PC-3 (cell line): ENCODE measurements around the gene COL8A1. TPM values are rescaled to one million over a fixed set of nuclear protein-coding genes. Genes with fewer than 3 reads are reported as not detected.

ENCODE experiments used
- ATAC-seq: fragments of 200-7000 bp; cut with Tn5 transposase; 2 replicates; pipeline ENCODE4 v1.9.1; 2020; ENCODE audit warnings: mild to moderate bottlenecking, moderate library complexity
- BruUV-seq: library from RNA; stranded (reverse); fragments of 400-500 nt; replicated peaks from 2 replicates; lab custom pipeline; 2021; lab: Mats Ljungman, UMichigan
- CTCF ChIA-PET: fragments of 300-600 bp; sonication (Branson Sonifier 250); formaldehyde crosslinking; loops from one replicate; lab custom pipeline; 2022; ENCODE audit warnings: antibody characterized with exemption; lab: Charles Lee
- POLR2A ChIA-PET: fragments of 300-600 bp; sonication (Branson Sonifier 250); formaldehyde crosslinking; loops from one replicate; lab custom pipeline; 2022; ENCODE audit warnings: antibody characterized with exemption; ENCODE audit not compliant: unreplicated experiment; lab: Charles Lee
- DNase-seq: peaks from one replicate; pipeline ENCODE4 v3.0.0-alpha.2; 2015
- H2AFZ ChIP-seq: fragments of 300-600 bp; sonication (generic); 2 replicates; pipeline ENCODE4 v1.6.0; 2016; ENCODE audit warnings: antibody characterized with exemption, low read length
- H3F3A ChIP-seq: fragments of 300-600 bp; sonication (generic); one replicate; pipeline ENCODE4 v1.6.0; 2017; ENCODE audit warnings: antibody characterized with exemption, low read length, control low read depth, mild to moderate bottlenecking; ENCODE audit not compliant: unreplicated experiment
- H3K27ac ChIP-seq: fragments of 300-600 bp; sonication (generic); 2 replicates; pipeline ENCODE4 v1.5.1; 2016; ENCODE audit warnings: mild to moderate bottlenecking, low read length
- H3K27me3 ChIP-seq: fragments of 300-600 bp; sonication (generic); 2 replicates; pipeline ENCODE4 v1.6.1; 2016; ENCODE audit warnings: low read length, mixed read lengths
- H3K36me3 ChIP-seq: fragments of 300-600 bp; sonication (generic); 2 replicates; pipeline ENCODE4 v1.6.1; 2016; ENCODE audit warnings: low read depth, mixed run types, low read length, mixed read lengths
- H3K4me1 ChIP-seq: fragments of 300-600 bp; sonication (generic); 2 replicates; pipeline ENCODE4 v1.5.1; 2016; ENCODE audit warnings: low read length; ENCODE audit not compliant: insufficient read depth
- H3K4me2 ChIP-seq: fragments of 300-600 bp; sonication (generic); 2 replicates; pipeline ENCODE4 v1.6.0; 2016; ENCODE audit warnings: low read length
- H3K4me3 ChIP-seq: fragments of 300-600 bp; sonication (generic); 2 replicates; pipeline ENCODE4 v1.5.1; 2016; ENCODE audit warnings: mild to moderate bottlenecking, low read length, mixed read lengths
- H3K79me2 ChIP-seq: fragments of 300-600 bp; sonication (generic); 2 replicates; pipeline ENCODE4 v1.6.1; 2017; ENCODE audit warnings: low read length, mixed read lengths
- H3K9ac ChIP-seq: fragments of 300-600 bp; sonication (generic); 2 replicates; pipeline ENCODE4 v1.6.0; 2016; ENCODE audit warnings: mild to moderate bottlenecking, low read length
- H3K9me2 ChIP-seq: fragments of 300-600 bp; sonication (generic); replicated peaks from 2 replicates; pipeline ENCODE4 v1.6.1; 2016; ENCODE audit warnings: mixed run types, low read length, mixed read lengths
- H3K9me3 ChIP-seq: fragments of 300-600 bp; sonication (generic); 2 replicates; pipeline ENCODE4 v1.6.1; 2016; ENCODE audit warnings: low read length, mixed read lengths
- H4K20me1 ChIP-seq: fragments of 300-600 bp; sonication (generic); 2 replicates; pipeline ENCODE4 v1.6.1; 2016; ENCODE audit warnings: low read length, mixed read lengths
- EZH2 ChIP-seq: fragments of 300-600 bp; sonication (generic); IDR thresholded peaks from one replicate; pipeline ENCODE4 v1.6.1; 2017; ENCODE audit warnings: antibody characterized with exemption, mild to moderate bottlenecking, low read length; ENCODE audit not compliant: unreplicated experiment
- EZH2phosphoT487 ChIP-seq: fragments of 300-600 bp; sonication (generic); IDR thresholded peaks from 2 replicates; pipeline ENCODE4 v1.6.1; 2018; ENCODE audit warnings: mild to moderate bottlenecking, antibody characterized with exemption, low read length, borderline replicate concordance
- intact Hi-C: fragments of 100-400 bp; cut with micrococcal nuclease; formaldehyde crosslinking; loops from 2 replicates; pipeline ENCODE4 v1.9.0; 2023
- total RNA-seq: library from RNA; depleted of rRNA; stranded (reverse); fragments of >200 nt; gene quantifications from 2 replicates; pipeline ENCODE4 v1.2.3, GENCODE V29; 2014
- TF ChIP-seq, protein P1 (sequence below): fragments of 300-600 bp; sonication (generic); conservative IDR thresholded peaks from 2 replicates; pipeline ENCODE4 v1.5.1; 2017; ENCODE audit warnings: antibody characterized with exemption, low read depth, mild to moderate bottlenecking, low read length

COL8A1 gene
- total RNA-seq, 1 experiment from 2014 or later: 2.4 TPM

- H3K4me1 ChIP-seq: no peaks in the 10 kb centered on the region
- H3K9ac ChIP-seq: no peak overlapping the region
- no peaks in the 10 kb centered on the region for H3K9me3 ChIP-seq
- ATAC-seq (no peak), DNase-seq (no peak)
- no peak overlapping the region for H3K27ac ChIP-seq
- no peaks in the 10 kb centered on the region for H3F3A ChIP-seq
- ChIA-PET CTCF (no interaction called here), POLR2A (no interaction called here)
- no peaks in the 10 kb centered on the region for H4K20me1 ChIP-seq
- H3K36me3 ChIP-seq: no peaks in the 10 kb centered on the region
- H3K9me2 ChIP-seq: no peaks in the 10 kb centered on the region
- no peaks in the 10 kb centered on the region for H3K27me3 ChIP-seq
- no peak overlapping the region for H3K4me2 ChIP-seq
- H3K79me2 ChIP-seq: no peaks in the 10 kb centered on the region
- no peak overlapping the region for H2AFZ ChIP-seq
- no peak overlapping the region for H3K4me3 ChIP-seq
- TF ChIP-seq EZH2phosphoT487: no peak
- TF ChIP-seq, protein P1, sequence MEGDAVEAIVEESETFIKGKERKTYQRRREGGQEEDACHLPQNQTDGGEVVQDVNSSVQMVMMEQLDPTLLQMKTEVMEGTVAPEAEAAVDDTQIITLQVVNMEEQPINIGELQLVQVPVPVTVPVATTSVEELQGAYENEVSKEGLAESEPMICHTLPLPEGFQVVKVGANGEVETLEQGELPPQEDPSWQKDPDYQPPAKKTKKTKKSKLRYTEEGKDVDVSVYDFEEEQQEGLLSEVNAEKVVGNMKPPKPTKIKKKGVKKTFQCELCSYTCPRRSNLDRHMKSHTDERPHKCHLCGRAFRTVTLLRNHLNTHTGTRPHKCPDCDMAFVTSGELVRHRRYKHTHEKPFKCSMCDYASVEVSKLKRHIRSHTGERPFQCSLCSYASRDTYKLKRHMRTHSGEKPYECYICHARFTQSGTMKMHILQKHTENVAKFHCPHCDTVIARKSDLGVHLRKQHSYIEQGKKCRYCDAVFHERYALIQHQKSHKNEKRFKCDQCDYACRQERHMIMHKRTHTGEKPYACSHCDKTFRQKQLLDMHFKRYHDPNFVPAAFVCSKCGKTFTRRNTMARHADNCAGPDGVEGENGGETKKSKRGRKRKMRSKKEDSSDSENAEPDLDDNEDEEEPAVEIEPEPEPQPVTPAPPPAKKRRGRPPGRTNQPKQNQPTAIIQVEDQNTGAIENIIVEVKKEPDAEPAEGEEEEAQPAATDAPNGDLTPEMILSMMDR: no peak
- TF ChIP-seq EZH2: no peak
- intact Hi-C loops: no loop called here
- no TSS peak for BruUV-seq
These were observed 126.9 kb downstream of the COL8A1 start for GRCh38 chr3:99765042-99765942.

GRCh38 chr3:99767291-99767690, 128.9 kb downstream of the COL8A1 start:
- TF ChIP-seq, protein P1: no peak
- TF ChIP-seq EZH2phosphoT487 (no peak), EZH2 (no peak)
- no peaks in the 10 kb centered on the region for H3K36me3 ChIP-seq
- no peaks in the 10 kb centered on the region for H3K9me2 ChIP-seq
- intact Hi-C loops: no loop called here
- no peak overlapping the region for H2AFZ ChIP-seq
- no peaks in the 10 kb centered on the region for H3K9me3 ChIP-seq
- H3K27me3 ChIP-seq: no peaks in the 10 kb centered on the region
- no peak for DNase-seq
- ATAC-seq: no peak
- no peak overlapping the region for H3K9ac ChIP-seq
- H3K4me1 ChIP-seq: no peaks in the 10 kb centered on the region
- POLR2A ChIA-PET: no interaction called here
- no peak overlapping the region for H3K27ac ChIP-seq
- no TSS peak for BruUV-seq
- H4K20me1 ChIP-seq: no peaks in the 10 kb centered on the region
- H3K4me3 ChIP-seq: no peak overlapping the region
- H3K4me2 ChIP-seq: no peak overlapping the region
- H3K79me2 ChIP-seq: no peaks in the 10 kb centered on the region
- no peaks in the 10 kb centered on the region for H3F3A ChIP-seq
- CTCF ChIA-PET: no interaction called here

DNA sequence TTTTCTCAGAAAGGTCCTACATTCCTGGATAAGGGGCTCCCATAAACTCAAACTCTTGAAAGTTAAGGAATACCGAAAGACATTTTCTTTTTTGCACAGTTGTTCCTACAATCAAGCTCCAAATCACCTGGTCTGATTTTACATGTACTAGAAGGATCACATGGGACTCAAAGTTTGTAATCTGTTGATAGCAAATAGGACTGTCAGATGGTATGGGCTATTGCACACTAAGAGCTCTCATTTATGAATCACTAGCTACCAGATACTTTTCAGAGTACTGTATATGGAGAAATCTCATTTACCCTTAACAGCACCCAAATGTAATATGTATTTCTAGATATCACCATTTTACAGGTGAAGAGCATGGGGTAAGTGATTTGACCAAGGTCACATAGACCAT, 129.7 kb downstream of the COL8A1 start:
- Histone ChIP-seq H3K9me2 (no peaks in the 10 kb centered on the region), H3K9ac (no peak overlapping the region), H3K9me3 (no peaks in the 10 kb centered on the region), H3K27ac (no peak overlapping the region), H3K4me3 (no peak overlapping the region), H3F3A (no peaks in the 10 kb centered on the region), H3K36me3 (no peaks in the 10 kb centered on the region), H2AFZ (no peak overlapping the region), H3K27me3 (no peaks in the 10 kb centered on the region), H4K20me1 (no peaks in the 10 kb centered on the region), H3K4me2 (no peak overlapping the region), H3K4me1 (no peaks in the 10 kb centered on the region), H3K79me2 (no peaks in the 10 kb centered on the region)
- CTCF ChIA-PET: no interaction called here
- TF ChIP-seq EZH2phosphoT487: no peak
- TF ChIP-seq, protein P1: no peak
- TF ChIP-seq EZH2: no peak
- BruUV-seq: no TSS peak
- no peak for ATAC-seq
- POLR2A ChIA-PET: interaction anchor here (0.5 kb wide), 1 partner anchor 9 kb away, joined by 4 read pairs; no protein-coding TSS in a partner anchor
- intact Hi-C loops: no loop called here
- no peak for DNase-seq
